Omental fat pad (tissue), 4 donors: Measurements from ENCODE around the gene TMEM82. TPM values are rescaled to one million over a fixed set of nuclear protein-coding genes. Genes with fewer than 3 reads are reported as not detected.

ENCODE experiments used
- ATAC-seq: fragments of 150-250 bp; one replicate; pipeline ENCODE4 v1.9.1; 2016; ENCODE audit warnings: mild to moderate bottlenecking, moderate library complexity; ENCODE audit not compliant: low FRiP score
- DNase-seq: peaks from one replicate; pipeline ENCODE4 v3.0.0-alpha.2; 2019; ENCODE audit warnings: low spot score
- CTCF ChIP-seq, 3 donors: fragments of 450-650 bp; IDR thresholded peaks; one replicate each; pipeline ENCODE4 v1.5.1; 2016 to 2017; ENCODE audit warnings: antibody characterized with exemption in 3 of 3, mild to moderate bottlenecking in 3 of 3, moderate library complexity in 2 of 3
- total RNA-seq, 4 donors: library from RNA; depleted of rRNA; stranded (reverse); fragments of >200 nt; gene quantifications; one replicate each; pipeline ENCODE4 v1.1.0, GENCODE V29; 2016

The TMEM82 gene
- total RNA-seq, 4 donors from 2014 or later = not detected

GRCh38 chr1:15786581-15786980 lies 44.3 kb downstream of the TMEM82 start:
- DNase-seq (no peak), ATAC-seq (peak; percentile 42)
- TF ChIP-seq CTCF (IDR thresholded peaks at IDR 0.05) = no peak

DNA sequence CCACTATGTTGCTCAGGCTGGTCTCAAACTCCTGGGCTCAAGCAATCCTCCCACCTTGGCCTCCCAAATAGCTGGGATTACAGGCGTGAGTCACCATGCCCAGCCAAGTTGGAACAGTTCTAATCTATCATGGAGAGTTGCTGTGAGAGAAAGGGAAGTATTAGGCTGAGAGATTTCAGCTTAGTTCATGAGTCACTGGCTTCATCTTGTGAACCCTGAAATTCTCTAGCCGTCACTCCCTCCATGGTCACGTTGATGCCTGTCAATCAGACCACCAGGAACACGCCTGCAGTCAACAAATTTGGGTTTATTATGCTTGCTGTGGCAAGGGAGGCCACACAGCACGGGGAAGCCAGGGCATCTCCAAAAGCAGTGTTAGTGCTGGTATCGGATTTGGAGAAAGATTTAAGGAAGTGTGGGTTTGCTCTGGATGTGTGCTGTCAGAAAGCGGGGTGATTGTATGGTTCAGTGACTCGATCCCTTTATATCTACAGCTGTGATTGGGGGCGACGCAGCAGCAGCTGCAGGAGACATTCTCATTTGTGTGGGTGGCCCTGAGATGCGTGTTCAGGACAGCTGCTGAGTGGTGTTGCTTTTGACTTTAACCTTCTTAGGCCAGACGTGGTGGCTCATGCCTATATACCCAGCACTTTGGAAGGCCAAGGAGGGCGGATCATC lies 46.5 kb downstream of the TMEM82 start:
- peak; percentile 41 for ATAC-seq
- DNase-seq = no peak
- TF ChIP-seq CTCF (IDR thresholded peaks at IDR 0.05) = no peak

DNA sequence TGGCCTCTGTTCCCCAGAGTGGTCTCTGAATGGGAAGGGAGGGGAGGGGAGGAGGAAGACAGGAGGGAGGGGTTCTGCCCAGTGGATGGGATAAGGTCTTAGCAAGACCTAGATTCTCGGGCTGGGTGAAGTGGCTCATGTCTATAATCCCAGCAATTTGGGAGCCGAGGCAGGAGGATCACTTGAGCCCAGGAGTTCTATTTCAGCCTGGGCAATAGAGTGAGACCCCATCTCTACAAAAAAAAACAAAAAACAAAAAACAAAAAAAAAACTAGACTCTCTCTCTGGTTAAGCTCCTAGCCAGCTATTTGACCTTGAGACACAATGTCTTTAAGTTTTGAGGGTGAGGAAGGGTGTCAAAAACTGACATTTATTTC lies 53.8 kb downstream of the TMEM82 start:
- TF ChIP-seq CTCF (IDR thresholded peaks at IDR 0.05) = no peak
- ATAC-seq = no peak

More for the DNA sequence above, 53.8 kb downstream of the TMEM82 start:
- DNase-seq = no peak

Other genes starting within 250 kb of the TMEM82 start
- 10 to 100 TPM in 1 of 4 donors, 1 to 10 TPM in 3; 9.3 to 37.7 (median 9.7) TPM for gene CASP9, start 218.3 kb upstream of the TMEM82 start, total RNA-seq
- 10 to 100 TPM; 13.2 to 19.7 (median 15.1) TPM for gene DNAJC16, start 215.7 kb upstream of the TMEM82 start, total RNA-seq
- gene AGMAT, start 157.4 kb upstream of the TMEM82 start, total RNA-seq = under 1 TPM in 3 of 4 donors, not detected in 1; 0.24 to 0.65 (median 0.44) TPM
- 10 to 100 TPM; 49.3 to 63.2 (median 54.5) TPM for gene DDI2, start 125.0 kb upstream of the TMEM82 start, total RNA-seq
- gene PLEKHM2, start 58.2 kb upstream of the TMEM82 start, total RNA-seq = 10 to 100 TPM; 34.4 to 81.1 (median 50.0) TPM
- 10 to 100 TPM in 1 of 4 donors, 1 to 10 TPM in 2, under 1 TPM in 1; 0.82 to 13.1 (median 2.0) TPM for gene SLC25A34, start 6.2 kb upstream of the TMEM82 start, total RNA-seq
- gene FBLIM1, start 16.3 kb downstream of the TMEM82 start, total RNA-seq = 10 to 100 TPM; 10.4 to 34.0 (median 17.4) TPM
- 1 to 10 TPM in 2 of 4 donors, under 1 TPM in 2; 0.63 to 1.9 (median 0.95) TPM for gene UQCRHL, start 65.2 kb downstream of the TMEM82 start, total RNA-seq
- gene SPEN, start 105.2 kb downstream of the TMEM82 start, total RNA-seq = 10 to 100 TPM; 33.4 to 64.0 (median 51.5) TPM
- 10 to 100 TPM; 20.7 to 53.6 (median 27.8) TPM for gene ZBTB17, start 233.6 kb downstream of the TMEM82 start, total RNA-seq